Mesodermal cell (in vitro differentiated cells): ENCODE results near the gene PADI3.

Source experiments
- H3K27ac ChIP-seq: 2 replicates; pipeline ENCODE4 v1.7.0; 2013; ENCODE audit warnings: mild to moderate bottlenecking, low read depth, low read length, moderate library complexity; ENCODE audit not compliant: severe bottlenecking
- H3K36me3 ChIP-seq: 2 replicates; pipeline ENCODE4 v1.7.1; 2013; ENCODE audit warnings: mild to moderate bottlenecking, low read length, moderate library complexity; ENCODE audit not compliant: control insufficient read depth, insufficient read depth
- H3K4me1 ChIP-seq: one replicate; pipeline ENCODE4 v1.7.1; 2013; ENCODE audit warnings: mild to moderate bottlenecking, low read length; ENCODE audit not compliant: insufficient read depth, control insufficient read depth, poor library complexity, severe bottlenecking
- H3K4me3 ChIP-seq: 2 replicates; pipeline ENCODE4 v1.7.0; 2013; ENCODE audit warnings: low read length, control low read depth, mild to moderate bottlenecking; ENCODE audit not compliant: insufficient read depth, poor library complexity, severe bottlenecking; ENCODE audit errors: extremely low read depth
- H3K9me3 ChIP-seq: 2 replicates; pipeline ENCODE4 v1.7.1; 2013; ENCODE audit warnings: mild to moderate bottlenecking, low read length, moderate library complexity; ENCODE audit not compliant: control insufficient read depth
- WGBS, 2 experiments: methylation state at CpG; one replicate each; pipeline ENCODE4 v1.1.5; 2013; ENCODE audit warnings: missing lambda C conversion rate in 2 of 2; ENCODE audit not compliant: insufficient coverage in 2 of 2; 5-methylcytosine and 5-hydroxymethylcytosine counted together

Gene PADI3

GRCh38 chr1:17286646-17287045, 37.7 kb downstream of the PADI3 start:
- no peaks in the 10 kb centered on the region for H3K9me3 ChIP-seq
- H3K4me1 ChIP-seq, result peaks cover 11% of the 10 kb centered on the region
- no peak overlapping the region for H3K27ac ChIP-seq
- no peak overlapping the region for H3K4me3 ChIP-seq
- WGBS, 2 experiments, result 69 to 81% methylated on average over 3 to 4 of the region's 5 CpGs
- no peaks in the 10 kb centered on the region for H3K36me3 ChIP-seq

- H3K36me3 ChIP-seq, result no peaks in the 10 kb centered on the region
- no peaks in the 10 kb centered on the region for H3K9me3 ChIP-seq
- peaks cover 11% of the 10 kb centered on the region for H3K4me1 ChIP-seq
- H3K27ac ChIP-seq, result no peak overlapping the region
- WGBS, 2 experiments, result 90 to 95% methylated on average over 3 to 4 of the region's 5 CpGs
- H3K4me3 ChIP-seq, result no peak overlapping the region
Observed at GRCh38 chr1:17287130-17287776, 38.4 kb downstream of the PADI3 start.

- Histone ChIP-seq H3K36me3 (no peaks in the 10 kb centered on the region), H3K27ac (peak overlapping the region; percentile 5), H3K9me3 (no peaks in the 10 kb centered on the region), H3K4me3 (no peak overlapping the region), H3K4me1 (peaks cover 11% of the 10 kb centered on the region)
- WGBS, 2 experiments, result 93 to 100% methylated on average over 1 to 2 of the region's 2 CpGs
Observed at GRCh38 chr1:17289721-17290120, 40.8 kb downstream of the PADI3 start.

GRCh38 chr1:17290553-17290952, 41.7 kb downstream of the PADI3 start:
- H3K36me3 ChIP-seq, result no peaks in the 10 kb centered on the region
- 93 to 97% methylated on average over 3 of the region's 3 CpGs for WGBS, 2 experiments
- no peak overlapping the region for H3K27ac ChIP-seq
- peaks cover 11% of the 10 kb centered on the region for H3K4me1 ChIP-seq
- no peaks in the 10 kb centered on the region for H3K9me3 ChIP-seq
- H3K4me3 ChIP-seq, result no peak overlapping the region

GRCh38 chr1:17292299-17293160, 43.6 kb downstream of the PADI3 start:
- no peaks in the 10 kb centered on the region for H3K36me3 ChIP-seq
- WGBS, 2 experiments, result 74% methylated on average over 3 of the region's 7 CpGs; no CpG with 5 or more reads in 1 of the 2 experiments
- no peak overlapping the region for H3K27ac ChIP-seq
- H3K4me1 ChIP-seq, result peaks cover 7% of the 10 kb centered on the region
- H3K9me3 ChIP-seq, result no peaks in the 10 kb centered on the region
- H3K4me3 ChIP-seq, result no peak overlapping the region

- no peaks in the 10 kb centered on the region for H3K36me3 ChIP-seq
- 60 to 89% methylated on average over 6 to 9 of the region's 14 CpGs for WGBS, 2 experiments
- no peaks in the 10 kb centered on the region for H3K9me3 ChIP-seq
- no peak overlapping the region for H3K4me3 ChIP-seq
- H3K4me1 ChIP-seq, result peaks cover 7% of the 10 kb centered on the region
- H3K27ac ChIP-seq, result no peak overlapping the region
Observed at GRCh38 chr1:17293681-17294425, 45.0 kb downstream of the PADI3 start.

- H3K36me3 ChIP-seq, result no peaks in the 10 kb centered on the region
- H3K9me3 ChIP-seq, result no peaks in the 10 kb centered on the region
- no peak overlapping the region for H3K27ac ChIP-seq
- 83 to 91% methylated on average over 4 of the region's 4 CpGs for WGBS, 2 experiments
- H3K4me3 ChIP-seq, result no peak overlapping the region
- H3K4me1 ChIP-seq, result no peaks in the 10 kb centered on the region
Observed at GRCh38 chr1:17295292-17295691, 46.4 kb downstream of the PADI3 start.

GRCh38 chr1:17296086-17296485, 47.2 kb downstream of the PADI3 start:
- no peak overlapping the region for H3K27ac ChIP-seq
- H3K9me3 ChIP-seq, result peaks cover 3% of the 10 kb centered on the region
- H3K36me3 ChIP-seq, result no peaks in the 10 kb centered on the region
- no peaks in the 10 kb centered on the region for H3K4me1 ChIP-seq
- no peak overlapping the region for H3K4me3 ChIP-seq
- 88 to 98% methylated on average over 4 to 5 of the region's 5 CpGs for WGBS, 2 experiments

- Histone ChIP-seq H3K9me3 (peaks cover 18% of the 10 kb centered on the region), H3K27ac (no peak overlapping the region), H3K36me3 (no peaks in the 10 kb centered on the region), H3K4me3 (no peak overlapping the region), H3K4me1 (no peaks in the 10 kb centered on the region)
- WGBS, 2 experiments, result 90% methylated on average over 5 to 7 of the region's 7 CpGs
Observed at GRCh38 chr1:17297991-17298390, 49.1 kb downstream of the PADI3 start.

- Histone ChIP-seq H3K36me3 (no peaks in the 10 kb centered on the region), H3K9me3 (peaks cover 18% of the 10 kb centered on the region), H3K4me1 (peaks cover 4% of the 10 kb centered on the region), H3K4me3 (no peak overlapping the region), H3K27ac (no peak overlapping the region)
- 86 to 88% methylated on average over 2 to 3 of the region's 5 CpGs for WGBS, 2 experiments
Observed at GRCh38 chr1:17301767-17302166, 52.9 kb downstream of the PADI3 start.
